ENCODE measurements around the gene MCUB.
"Not testable (repeated sequence)": the region's sequence is repeated elsewhere in the genome, so short reads cannot be mapped to it uniquely, and the experiment has no call there.

The MCUB gene

DNA sequence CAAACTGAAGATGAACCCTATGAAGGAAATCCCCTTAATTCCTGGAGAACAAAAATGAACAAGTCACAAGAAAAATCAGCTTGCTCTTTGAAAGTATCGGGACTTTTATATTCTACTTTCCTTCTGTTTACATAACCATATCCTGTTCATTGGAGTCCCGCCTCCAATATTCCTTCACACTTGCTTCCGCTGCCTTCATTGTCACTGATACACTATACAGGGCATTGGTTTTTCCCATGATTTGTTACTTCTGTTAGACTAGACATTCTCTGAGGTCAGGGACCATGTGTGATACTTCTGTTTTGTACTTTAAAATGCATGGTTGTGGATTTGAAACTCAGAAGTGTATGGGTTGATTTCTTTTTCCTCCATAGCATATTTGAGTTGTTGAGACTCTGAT lies 18.8 kb downstream of the MCUB start:
- DNase-seq (ENCODE audit: low read depth in 2 of 3, low spot score in 1 of 3): no peak

DNA sequence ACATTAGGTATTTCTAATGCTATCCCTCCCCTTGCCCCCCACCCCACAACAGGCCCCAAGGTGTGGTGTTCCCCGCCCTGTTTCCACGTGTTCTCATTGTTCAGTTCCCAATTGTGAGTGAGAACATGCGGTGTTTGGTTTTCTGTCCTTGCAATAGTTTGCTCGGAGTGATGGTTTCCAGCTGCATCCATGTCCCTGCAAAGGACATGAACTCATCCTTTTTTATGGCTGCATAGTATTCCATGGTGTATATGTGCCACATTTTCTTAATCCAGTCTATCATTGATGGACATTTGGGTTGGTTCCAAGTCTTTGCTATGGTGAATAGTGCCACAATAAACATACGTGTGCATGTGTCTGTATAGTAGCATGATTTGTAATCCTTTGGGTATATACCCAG lies 20.0 kb downstream of the MCUB start:
- not testable (repeated sequence) for DNase-seq (ENCODE audit: low read depth in 2 of 3, low spot score in 1 of 3)

DNA sequence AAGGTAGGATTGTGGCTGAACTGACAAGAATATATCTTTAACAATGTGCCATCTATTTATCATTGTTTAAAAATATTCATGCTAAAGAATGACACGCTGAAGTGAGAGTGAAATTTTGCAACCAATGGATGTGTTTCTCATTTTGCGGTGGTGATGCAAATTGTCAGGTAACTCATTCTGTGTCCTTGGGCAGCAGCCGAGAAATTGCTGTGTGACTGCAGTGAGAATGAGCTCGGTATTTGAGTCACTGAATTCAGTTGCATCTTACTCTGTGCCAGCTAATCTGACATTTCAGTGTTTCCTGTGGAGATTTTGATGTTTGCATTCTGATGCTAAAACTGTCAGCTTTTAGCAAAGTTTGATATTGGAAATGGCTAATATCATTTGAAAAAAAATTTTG lies 28.1 kb downstream of the MCUB start:
- DNase-seq (ENCODE audit: low read depth in 2 of 3, low spot score in 1 of 3): peak; percentile 41 to 66 (median 52)

DNA sequence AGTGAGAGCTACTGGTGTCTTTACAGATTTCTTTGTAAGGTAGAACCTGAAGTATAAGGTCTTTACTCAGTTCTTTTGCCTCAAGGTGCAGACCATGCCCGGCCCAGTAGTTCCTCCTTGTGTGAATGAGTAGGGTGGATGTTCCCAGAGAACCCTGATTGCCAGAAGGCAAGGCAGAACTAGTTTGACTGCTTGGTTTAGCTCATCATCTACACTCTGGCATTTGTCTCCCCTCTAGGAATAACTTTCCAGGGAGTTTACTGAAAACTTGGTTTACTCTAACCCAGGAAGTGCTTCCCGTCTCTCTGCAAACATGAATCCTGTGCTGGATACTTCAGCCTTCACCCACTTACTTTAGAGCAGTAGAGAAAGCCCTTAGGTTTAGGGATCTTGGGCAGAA lies 29.1 kb downstream of the MCUB start:
- DNase-seq (ENCODE audit: low read depth in 2 of 3, low spot score in 1 of 3): no peak

DNA sequence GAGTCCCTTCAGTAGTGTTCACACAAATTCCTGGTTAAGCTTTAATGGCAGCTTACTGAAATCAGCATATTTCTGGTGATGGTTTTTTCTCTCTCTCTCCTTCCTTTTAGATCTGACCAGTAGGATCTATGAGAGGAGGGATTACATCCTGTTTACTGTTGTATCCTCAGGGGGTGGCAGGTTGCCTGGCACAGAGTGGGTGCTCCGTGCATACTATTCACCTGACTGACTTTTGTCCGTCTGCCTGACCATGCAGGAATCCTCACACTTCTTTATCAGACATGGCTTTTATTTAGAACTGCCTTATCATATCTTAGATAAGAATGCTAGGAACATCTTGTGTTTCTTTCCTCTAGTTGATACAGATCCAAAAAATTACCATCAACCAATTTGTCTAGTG lies 29.6 kb downstream of the MCUB start:
- DNase-seq (ENCODE audit: low read depth in 2 of 3, low spot score in 1 of 3): no peak

DNA sequence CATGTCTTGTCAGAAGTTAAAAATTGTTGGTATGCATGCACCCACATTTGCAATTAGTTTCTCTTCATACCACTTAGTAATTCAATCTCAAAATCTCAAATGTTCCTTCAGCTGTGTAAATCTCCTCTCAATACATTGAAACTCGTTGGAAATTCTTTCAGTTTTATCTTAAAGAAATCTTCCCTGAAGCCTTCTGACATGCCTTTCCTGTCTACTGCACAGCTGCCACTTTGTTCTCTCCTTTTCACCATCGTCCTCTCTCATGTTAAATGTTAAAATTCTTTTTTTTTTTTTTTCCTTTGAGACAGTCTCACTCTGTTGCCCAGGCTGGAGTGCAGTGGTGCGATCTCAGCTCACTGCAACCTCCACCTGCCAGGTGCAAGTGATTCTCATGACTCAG lies 30.9 kb downstream of the MCUB start:
- no peak for DNase-seq (ENCODE audit: low read depth in 2 of 3, low spot score in 1 of 3)

DNA sequence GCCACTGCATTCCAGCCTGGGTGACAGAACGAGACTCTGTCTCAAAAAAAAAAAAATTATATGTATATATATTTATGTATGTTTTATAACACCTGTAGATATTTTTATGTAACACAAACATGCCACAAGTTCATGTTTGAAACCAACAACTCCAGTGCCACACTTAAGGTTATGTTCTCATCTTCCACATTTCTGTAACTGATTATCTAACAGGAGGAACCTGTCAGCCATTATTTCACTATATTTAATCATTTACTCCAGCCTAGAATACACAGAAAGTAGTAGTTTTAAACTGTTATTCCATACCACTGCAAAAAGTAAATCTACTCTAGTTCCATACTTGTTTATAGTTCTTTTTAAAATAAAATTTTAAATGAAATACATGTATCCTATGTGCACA lies 32.3 kb downstream of the MCUB start:
- DNase-seq (ENCODE audit: low read depth in 2 of 3, low spot score in 1 of 3): no peak

DNA sequence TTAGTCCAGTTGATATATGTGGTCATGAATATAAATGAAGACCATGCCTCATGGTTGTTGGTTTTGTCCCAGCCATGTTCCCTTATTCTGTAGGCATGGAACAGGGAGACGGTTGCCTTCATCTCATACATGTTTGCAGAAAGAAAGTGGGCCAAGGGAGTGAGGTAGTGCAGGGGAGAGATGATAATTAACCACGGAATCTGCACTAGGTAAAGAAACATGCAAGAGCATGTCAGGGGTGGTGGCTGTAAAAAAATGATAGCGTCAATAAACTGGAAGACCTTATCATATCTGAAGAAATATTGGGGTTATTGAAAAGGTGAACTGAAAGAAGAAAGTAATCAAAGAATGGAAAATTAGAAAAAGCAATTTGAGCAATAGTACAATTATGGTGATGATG lies 35.1 kb downstream of the MCUB start:
- not testable (repeated sequence) for DNase-seq (ENCODE audit: low read depth in 2 of 3, low spot score in 1 of 3)

DNA sequence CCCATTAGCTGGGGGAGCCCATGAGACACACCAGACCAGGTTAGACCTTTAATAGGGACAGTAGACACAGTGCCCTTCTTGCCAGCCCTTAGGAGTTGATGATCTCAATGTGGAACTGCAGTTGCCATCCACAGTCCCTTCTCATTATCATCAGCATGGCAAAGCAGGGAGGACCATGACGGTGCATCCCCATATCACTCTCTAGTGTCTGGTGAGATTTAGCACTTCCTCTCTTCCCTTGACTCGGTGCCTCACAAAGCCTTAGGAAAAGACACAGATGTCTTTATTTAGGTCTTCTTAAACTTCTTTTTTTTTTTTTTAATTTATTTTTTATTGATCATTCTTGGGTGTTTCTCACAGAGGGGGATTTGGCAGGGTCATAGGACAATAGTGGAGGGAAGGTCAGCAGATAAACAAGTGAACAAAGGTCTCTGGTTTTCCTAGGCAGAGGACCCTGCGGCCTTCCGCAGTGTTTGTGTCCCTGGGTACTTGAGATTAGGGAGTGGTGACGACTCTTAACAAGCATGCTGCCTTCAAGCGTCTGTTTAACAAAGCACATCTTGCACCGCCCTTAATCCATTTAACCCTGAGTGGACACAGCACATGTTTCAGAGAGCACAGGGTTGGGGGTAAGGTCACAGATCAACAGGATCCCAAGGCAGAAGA lies 36.5 kb downstream of the MCUB start:
- not testable (repeated sequence) for DNase-seq (ENCODE audit: low read depth in 2 of 3, low spot score in 1 of 3)

DNA sequence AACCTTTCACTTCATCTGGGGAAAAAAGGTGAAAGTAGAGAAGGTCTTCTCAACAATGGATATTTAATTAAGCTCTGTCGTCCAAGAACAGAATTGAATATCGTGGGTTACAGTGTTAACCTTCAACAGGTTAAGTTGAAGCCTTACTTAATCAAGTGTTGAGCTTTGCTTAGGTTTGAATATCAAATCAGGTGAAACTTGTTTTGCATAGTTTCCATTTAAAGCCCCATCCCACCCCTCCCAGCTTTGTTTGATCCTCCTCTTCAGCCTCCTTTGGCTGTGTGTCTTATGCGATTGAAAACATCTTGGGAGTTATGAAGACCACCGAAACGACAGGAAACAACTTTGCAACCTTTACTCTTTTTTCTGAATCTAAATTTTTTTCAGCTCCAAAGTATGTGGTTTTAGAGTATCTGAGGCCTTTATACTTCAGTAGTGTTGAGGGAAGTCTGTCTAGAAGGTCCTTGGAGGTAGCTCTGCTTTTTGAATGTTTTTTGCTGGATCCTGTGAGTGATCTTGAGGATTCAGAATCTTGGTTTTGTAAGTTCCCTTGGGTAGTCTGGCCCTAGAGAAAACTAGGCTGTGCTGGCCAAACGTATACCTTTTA lies 39.1 kb downstream of the MCUB start:
- DNase-seq (ENCODE audit: low read depth in 2 of 3, low spot score in 1 of 3): no peak

DNA sequence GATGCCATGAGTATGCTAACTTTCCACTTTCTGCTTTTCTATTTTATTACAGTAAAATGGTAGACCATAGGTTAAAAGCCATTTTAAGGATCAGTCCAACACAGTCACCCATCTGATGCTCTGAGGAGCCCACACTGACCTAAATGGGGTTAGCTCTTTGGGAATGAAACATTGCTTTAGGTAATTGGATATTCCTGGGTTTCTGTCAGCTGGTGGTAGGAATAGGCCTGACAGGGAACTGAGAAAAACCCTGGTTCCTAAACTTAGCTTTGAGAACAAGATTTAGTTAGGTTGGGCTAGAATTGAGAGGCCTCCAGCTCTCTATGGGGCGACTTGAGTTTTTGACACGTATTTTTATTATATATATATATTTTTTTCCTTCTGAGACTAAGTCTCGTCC lies 40.4 kb downstream of the MCUB start:
- no peak for DNase-seq (ENCODE audit: low read depth in 2 of 3, low spot score in 1 of 3)

DNA sequence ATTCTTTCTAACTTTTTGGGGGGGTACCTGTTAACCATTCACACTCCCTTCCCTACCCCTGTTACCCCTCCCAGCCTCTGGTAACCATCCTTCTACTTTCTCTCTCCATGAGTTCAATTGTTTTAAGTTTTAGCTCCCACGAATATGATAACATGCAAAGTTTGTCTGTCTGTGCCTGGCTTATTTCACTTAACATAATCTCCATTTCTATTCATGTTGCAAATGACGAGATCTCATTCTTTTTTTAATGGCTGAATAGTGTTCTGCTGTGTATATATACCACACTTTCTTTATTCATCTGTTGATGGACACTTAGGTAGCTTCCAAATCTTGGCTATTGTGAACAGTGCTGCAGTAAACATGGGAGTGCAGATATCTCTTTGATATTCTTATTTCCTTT lies 41.3 kb downstream of the MCUB start:
- no peak for DNase-seq (ENCODE audit: low read depth in 2 of 3, low spot score in 1 of 3)

DNA sequence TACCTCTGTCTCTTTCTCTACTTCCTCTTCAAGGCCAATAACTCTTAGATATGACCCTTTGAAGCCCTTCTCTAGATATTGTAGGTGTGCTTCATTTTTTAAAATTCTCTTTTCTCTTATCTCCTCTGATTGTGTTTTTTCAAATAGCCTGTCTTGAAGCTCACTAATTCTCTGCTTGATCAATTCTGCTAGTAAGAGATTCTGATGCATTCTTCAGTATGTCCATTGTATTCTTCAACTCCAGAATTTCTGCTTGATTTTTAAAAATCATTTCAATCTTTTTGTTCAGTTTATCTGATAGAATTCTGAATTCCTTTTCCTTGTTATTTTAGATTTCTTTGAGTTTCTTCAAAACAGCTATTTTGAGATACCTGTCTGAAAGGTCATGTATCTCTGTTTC lies 47.9 kb downstream of the MCUB start:
- no peak for DNase-seq (ENCODE audit: low read depth in 2 of 3, low spot score in 1 of 3)

DNA sequence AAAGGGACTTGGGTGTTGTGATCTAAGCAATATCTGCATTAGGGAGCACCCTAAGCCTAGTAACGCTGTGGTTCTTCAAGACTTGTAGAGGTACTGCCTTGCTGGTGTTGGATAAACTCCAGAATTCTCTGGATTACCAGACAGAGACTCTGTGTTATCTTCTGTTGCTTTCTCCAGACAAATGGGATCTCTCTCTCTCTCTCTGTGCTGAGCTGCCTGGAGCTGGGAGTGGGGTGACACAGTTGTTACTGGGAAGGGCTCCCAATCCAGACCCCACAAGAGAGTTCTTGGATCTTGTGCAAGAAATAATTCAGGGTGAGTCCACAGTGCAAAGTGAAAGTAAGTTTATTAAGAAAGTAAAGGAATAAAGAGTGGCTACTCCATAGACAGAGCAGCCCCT lies 48.8 kb downstream of the MCUB start:
- no peak for DNase-seq (ENCODE audit: low read depth in 2 of 3, low spot score in 1 of 3)

DNA sequence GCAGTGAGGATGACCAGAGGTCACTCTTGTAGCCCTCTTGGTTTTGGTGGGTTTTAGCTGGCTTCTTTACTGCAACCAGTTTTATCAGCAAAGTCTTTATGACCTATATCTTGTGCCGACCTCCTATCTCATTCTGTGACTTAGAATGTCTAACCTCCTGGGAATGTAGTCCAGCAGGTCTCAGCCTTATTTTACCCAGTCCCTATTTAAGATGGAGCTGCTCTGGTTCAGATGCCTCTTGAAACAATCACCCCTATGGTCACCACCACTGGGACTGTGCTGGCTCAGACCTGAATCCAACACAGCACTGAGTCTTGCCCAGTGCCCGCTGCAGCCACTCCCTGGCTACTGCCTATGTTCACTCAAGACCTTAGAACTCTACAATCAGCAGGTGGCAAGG lies 49.4 kb downstream of the MCUB start:
- DNase-seq (ENCODE audit: low read depth in 2 of 3, low spot score in 1 of 3): no peak

DNA sequence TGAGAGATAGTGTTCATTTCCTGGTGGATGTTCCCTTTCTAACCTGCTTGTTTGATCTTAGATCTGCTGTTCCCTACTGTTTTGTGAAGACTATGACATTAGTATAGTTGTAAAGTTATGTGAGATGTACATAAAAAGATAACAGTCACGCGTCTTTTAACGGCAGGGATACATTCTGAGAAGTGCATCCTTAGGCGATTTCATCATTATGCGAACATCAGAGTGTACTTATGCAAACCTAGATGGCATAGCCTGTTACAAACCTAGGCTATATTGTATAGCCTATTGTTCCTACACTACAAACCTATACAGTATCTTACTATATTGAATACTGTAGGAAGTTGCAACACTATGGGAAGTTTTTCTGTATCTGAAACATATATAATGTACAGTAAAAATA lies 50.4 kb downstream of the MCUB start:
- no peak for DNase-seq (ENCODE audit: low read depth in 2 of 3, low spot score in 1 of 3)

DNA sequence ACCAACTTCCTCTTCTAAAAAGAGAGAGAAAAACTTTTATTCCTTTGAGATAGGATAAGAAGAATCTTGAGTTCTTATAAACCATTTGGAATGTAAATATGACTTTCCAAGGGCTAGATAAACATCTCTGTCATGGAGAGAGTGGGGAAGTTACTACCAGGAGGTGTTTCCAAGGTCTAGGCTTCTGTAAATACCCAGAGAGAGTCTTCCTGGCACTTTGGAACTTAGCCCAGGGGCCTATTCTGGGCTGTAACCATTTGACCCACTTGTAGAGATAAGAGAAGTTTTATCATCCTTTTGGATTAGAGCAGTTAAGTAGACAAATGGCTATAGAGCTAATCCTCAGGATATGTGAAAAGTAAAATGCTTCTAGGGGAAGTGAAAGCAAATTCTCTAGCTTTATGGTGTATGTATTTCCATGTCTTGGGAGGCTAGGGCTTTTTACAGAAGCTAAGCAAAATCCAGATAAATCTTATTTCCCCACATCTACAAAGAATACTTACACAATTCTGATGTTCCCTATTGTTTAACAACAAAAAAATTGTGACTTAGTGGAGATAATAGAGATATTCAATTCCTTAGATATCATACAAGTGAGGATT lies 51.1 kb downstream of the MCUB start:
- no peak for DNase-seq (ENCODE audit: low read depth in 2 of 3, low spot score in 1 of 3)

DNA sequence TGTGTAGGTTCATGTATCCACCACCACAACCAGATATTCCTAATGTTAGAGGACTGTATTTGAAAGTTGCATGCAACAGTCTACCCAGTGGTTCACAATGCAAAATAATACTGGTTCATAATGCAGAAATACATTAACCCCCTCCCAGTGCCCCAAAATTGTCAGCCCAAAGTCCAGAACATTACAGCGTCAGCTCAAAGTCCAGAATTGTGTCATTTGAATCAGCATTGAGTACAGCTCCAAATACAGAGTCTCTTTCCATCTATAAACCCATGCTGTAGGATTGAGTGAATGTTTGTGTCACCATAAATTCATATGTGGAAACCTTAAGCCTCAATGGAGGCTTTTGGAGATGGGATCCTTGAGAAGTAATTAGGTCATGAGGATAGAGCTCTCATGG lies 54.0 kb downstream of the MCUB start:
- DNase-seq (ENCODE audit: low read depth in 2 of 3, low spot score in 1 of 3): no peak

DNA sequence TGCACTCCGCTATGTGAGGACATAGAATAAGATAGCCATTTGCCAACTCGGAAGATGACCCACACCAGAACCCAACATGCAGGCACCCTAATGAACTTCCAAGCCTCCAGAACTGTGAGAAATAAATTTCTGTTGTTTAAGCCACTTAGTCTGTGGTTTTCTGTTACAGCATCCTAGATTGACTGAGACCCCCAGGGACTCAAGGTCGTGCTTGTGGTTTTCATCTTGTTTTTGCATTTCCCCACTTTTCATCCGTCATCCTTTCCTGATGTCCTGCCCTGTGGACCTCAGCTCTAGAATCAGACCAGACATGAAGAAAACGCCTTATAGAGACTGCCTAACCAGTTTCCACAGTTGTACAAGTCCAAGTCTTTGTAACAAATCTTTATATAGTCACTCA lies 54.4 kb downstream of the MCUB start:
- no peak for DNase-seq (ENCODE audit: low read depth in 2 of 3, low spot score in 1 of 3)

DNA sequence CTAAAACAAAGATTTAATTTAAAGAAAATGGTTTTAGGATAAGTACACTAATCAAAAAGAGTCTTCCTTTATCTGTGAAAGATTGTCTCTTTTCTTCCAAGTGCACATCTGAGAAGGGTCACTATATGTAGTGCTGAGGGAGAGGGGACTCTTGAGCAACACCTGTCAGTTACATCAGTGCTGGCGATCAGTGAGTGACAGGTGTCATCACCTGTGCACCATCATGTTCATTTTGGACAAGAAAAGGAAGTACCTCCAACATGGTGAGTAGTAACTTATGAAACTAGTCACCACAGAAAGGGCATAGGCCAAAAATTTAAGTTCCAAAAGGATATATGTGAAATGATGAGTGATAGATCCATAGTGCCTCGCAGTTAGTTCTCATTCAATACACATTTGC lies 55.7 kb downstream of the MCUB start:
- DNase-seq (ENCODE audit: low read depth in 2 of 3, low spot score in 1 of 3): no peak

DNA sequence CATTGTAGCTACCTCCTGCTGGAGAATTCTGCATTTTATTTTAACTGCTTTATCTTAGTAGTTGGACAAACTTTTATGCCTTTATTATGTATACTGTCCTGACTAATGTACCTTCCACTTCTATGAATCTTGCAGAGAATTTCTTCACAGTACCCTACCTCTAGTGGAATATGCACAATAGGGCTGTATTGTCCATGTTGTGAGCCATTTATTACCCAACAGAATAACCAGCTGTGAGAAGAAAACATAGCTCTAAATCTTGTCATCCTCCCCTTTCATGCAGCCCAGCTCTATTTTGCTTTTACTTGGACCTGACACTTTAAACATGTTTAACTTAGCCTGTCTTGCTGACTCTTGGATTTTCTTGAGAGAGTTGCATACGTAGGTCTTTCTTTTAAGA lies 56.2 kb downstream of the MCUB start:
- no peak for DNase-seq (ENCODE audit: low read depth in 2 of 3, low spot score in 1 of 3)

DNA sequence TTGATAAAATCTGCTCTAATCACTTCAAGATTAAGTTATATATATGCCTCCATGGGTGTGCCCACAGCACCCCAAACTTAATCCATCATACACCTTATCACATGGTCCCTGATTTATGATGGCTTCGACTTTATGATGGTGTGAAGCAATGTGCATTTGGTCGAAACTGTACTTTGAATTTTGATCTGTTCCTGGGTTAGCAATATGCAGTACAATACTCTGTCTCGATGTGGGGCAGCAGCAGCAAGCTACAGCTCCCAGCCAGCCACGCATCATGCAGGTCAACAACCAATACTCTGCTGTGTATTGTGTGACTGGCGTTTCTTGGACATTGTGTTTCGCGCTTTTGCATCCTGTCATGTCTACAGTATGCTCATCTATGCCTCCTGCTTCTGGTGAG lies 62.6 kb downstream of the MCUB start:
- no peak for DNase-seq (ENCODE audit: low read depth in 2 of 3, low spot score in 1 of 3)

DNA sequence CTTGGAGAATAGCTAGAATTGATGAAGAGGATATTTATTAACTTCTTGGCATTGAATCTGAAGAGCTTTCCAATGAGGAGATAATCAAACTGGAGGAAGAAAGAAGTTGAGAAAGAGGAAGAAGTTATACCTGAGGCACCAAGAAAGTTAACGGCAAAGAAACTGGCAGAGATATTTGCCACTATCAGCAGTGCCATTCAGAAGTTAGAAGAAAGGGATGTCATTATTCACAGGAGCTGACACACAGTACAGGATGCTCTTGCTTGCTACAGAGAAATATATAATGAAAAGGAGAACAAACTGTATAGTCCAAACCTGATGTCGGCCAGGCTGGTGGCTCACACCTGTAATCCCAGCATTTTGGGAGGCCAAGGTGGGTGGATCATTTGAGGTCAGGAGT lies 64.5 kb downstream of the MCUB start:
- no peak for DNase-seq (ENCODE audit: low read depth in 2 of 3, low spot score in 1 of 3)
